ENCODE data around the gene APEH.

DNA sequence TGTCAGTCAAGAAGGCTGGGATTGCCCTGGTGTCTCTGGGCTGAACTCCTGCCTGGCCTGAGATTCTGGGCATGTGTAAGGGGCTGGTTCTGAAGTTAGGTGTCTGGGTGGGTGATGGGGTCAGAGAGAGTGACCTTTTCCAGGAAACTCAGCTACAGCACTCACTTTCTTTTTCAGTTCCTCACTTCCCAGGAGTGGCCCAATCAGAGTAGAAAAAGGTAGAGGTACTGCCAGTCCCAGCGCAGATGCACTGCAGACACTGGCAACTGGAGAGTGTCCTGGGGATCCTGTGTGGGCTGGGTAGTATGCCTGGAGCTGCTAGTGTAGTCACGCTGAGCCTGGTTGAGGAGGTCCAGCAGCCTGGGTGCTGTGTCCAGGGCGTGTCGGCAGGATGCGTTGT lies 46.5 kb upstream of the APEH start:
- TF ChIP-seq, protein P1, sequence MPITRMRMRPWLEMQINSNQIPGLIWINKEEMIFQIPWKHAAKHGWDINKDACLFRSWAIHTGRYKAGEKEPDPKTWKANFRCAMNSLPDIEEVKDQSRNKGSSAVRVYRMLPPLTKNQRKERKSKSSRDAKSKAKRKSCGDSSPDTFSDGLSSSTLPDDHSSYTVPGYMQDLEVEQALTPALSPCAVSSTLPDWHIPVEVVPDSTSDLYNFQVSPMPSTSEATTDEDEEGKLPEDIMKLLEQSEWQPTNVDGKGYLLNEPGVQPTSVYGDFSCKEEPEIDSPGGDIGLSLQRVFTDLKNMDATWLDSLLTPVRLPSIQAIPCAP (CRISPR knock-in tag; IDR thresholded peaks at IDR 0.05), result no peak
- TF ChIP-seq SP1 (CRISPR knock-in tag; conservative IDR thresholded peaks at IDR 0.05) (no peak), JAZF1 (CRISPR knock-in tag; IDR thresholded peaks at IDR 0.05) (no peak), ZNF263 (CRISPR knock-in tag; IDR thresholded peaks at IDR 0.05; ENCODE audit: low read depth) (no peak), TEAD1 (CRISPR knock-in tag; IDR thresholded peaks at IDR 0.05) (no peak), ETV6 (CRISPR knock-in tag; IDR thresholded peaks at IDR 0.05) (no peak)
- TF ChIP-seq, protein P2, sequence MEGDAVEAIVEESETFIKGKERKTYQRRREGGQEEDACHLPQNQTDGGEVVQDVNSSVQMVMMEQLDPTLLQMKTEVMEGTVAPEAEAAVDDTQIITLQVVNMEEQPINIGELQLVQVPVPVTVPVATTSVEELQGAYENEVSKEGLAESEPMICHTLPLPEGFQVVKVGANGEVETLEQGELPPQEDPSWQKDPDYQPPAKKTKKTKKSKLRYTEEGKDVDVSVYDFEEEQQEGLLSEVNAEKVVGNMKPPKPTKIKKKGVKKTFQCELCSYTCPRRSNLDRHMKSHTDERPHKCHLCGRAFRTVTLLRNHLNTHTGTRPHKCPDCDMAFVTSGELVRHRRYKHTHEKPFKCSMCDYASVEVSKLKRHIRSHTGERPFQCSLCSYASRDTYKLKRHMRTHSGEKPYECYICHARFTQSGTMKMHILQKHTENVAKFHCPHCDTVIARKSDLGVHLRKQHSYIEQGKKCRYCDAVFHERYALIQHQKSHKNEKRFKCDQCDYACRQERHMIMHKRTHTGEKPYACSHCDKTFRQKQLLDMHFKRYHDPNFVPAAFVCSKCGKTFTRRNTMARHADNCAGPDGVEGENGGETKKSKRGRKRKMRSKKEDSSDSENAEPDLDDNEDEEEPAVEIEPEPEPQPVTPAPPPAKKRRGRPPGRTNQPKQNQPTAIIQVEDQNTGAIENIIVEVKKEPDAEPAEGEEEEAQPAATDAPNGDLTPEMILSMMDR (IDR thresholded peaks at IDR 0.05), result no peak
- TF ChIP-seq, protein P3, sequence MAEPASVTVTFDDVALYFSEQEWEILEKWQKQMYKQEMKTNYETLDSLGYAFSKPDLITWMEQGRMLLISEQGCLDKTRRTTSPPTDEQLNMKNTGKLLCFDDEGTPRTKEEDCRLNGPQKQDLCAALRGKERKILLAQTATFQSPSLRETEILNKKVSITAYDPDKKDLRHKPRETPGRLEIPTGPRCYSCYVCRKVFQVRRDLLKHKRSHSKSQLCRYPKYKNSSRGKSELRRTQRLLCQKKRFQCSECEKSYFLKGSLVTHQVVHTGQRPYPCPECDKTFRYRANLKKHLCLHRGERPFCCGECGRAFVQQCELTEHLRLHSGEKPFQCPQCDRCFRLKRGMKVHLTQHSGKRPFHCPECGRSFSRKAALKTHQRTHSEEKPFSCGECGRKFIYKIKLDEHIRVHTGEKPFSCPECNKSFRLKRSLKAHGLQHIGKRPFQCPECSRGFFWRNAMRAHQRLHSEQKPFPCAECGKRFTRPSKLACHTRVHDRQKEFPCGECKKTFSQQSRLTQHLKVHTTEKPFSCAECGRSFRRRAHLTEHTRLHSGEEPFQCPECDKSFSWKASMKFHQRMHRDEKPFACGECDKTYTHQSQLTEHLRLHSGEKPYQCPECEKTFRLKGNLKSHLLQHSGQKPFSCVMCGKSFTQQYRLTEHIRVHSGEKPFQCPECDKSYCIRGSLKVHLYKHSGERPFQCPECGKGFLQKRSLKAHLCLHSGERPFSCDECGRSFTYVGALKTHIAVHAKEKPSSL (CRISPR knock-in tag; conservative IDR thresholded peaks at IDR 0.05), result no peak
